ENCODE results near the gene UBE2V1.

The UBE2V1 gene

DNA sequence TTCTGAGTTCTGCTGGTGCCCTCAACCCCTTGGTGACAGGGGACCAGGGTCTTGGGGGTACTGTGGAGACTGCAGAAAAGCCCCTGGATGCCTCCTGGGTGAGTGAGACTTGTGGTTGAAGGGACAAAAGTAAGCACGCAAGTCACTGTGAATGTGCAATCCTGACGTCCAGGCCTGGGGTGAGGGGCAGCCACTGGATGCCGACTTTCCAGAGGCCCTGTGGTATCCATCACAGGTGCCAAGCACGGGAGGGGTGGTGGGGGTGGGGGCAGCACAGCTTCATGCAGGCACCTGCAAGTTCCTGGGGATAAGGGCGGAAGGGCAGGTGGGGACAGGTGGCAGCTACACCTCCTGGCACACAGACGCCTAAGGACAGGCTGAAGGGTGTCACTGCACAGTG lies 20.1 kb upstream of the UBE2V1 start:
- Histone ChIP-seq H3K4me3 (ENCODE audit: low read depth, low read length) (no peak overlapping the region), H3K27me3 (ENCODE audit: insufficient read depth, low read depth, severe bottlenecking) (no peaks in the 10 kb centered on the region), H3K36me3 (peaks cover 33% of the 10 kb centered on the region), H3K27ac (no peak overlapping the region), H3K9me3 (ENCODE audit: severe bottlenecking) (no peaks in the 10 kb centered on the region)
- TF ChIP-seq, protein P1, sequence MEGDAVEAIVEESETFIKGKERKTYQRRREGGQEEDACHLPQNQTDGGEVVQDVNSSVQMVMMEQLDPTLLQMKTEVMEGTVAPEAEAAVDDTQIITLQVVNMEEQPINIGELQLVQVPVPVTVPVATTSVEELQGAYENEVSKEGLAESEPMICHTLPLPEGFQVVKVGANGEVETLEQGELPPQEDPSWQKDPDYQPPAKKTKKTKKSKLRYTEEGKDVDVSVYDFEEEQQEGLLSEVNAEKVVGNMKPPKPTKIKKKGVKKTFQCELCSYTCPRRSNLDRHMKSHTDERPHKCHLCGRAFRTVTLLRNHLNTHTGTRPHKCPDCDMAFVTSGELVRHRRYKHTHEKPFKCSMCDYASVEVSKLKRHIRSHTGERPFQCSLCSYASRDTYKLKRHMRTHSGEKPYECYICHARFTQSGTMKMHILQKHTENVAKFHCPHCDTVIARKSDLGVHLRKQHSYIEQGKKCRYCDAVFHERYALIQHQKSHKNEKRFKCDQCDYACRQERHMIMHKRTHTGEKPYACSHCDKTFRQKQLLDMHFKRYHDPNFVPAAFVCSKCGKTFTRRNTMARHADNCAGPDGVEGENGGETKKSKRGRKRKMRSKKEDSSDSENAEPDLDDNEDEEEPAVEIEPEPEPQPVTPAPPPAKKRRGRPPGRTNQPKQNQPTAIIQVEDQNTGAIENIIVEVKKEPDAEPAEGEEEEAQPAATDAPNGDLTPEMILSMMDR (IDR thresholded peaks at IDR 0.05; ENCODE audit: low read depth, low read length), result no peak
- DNase-seq, result no peak

DNA sequence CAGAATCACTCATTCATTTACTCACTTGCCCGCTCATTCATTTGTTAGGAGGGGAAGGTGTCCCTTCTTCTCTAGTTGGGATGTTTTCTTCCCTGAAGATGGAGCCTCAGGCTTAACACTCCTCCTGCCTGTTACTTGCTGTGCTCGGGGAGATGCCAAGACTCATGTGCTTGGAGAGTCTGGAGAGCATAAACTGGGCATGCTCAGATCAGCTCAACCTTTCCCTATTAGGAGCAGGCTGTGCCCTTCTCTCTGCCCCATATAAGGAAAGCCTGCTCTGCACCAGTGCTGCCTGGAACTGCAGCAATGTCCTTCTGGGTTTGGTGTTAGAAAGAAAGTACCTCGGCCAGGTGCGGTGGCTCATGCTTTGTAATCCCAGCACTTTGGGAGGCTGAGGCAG lies 18.0 kb upstream of the UBE2V1 start:
- no peak overlapping the region for H3K27ac ChIP-seq
- peaks cover 36% of the 10 kb centered on the region for H3K36me3 ChIP-seq
- TF ChIP-seq, protein P1 (IDR thresholded peaks at IDR 0.05; ENCODE audit: low read depth, low read length), result no peak
- no peaks in the 10 kb centered on the region for H3K27me3 ChIP-seq (ENCODE audit: insufficient read depth, low read depth, severe bottlenecking)
- no peak overlapping the region for H3K4me3 ChIP-seq (ENCODE audit: low read depth, low read length)
- DNase-seq, result no peak
- H3K9me3 ChIP-seq (ENCODE audit: severe bottlenecking), result no peaks in the 10 kb centered on the region

DNA sequence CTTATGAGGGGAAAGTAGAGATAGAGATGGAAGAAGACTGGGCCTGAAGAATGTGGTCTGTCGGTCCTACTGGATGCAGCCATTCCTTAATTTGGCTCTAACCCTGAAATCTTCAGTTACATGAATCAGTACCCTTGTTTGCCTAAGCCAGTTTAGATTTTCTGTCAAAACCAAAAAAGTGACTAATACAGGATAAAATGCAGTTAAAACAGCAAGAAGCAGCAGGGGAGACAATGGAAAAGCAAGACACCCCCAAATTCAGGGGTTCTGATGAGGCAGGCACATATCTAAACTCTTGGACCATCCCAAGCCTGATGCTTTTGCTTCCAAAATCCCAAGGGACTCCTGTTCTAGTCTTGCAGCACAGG lies 17.4 kb upstream of the UBE2V1 start:
- no peaks in the 10 kb centered on the region for H3K27me3 ChIP-seq (ENCODE audit: insufficient read depth, low read depth, severe bottlenecking)
- no peak for DNase-seq
- TF ChIP-seq, protein P1 (IDR thresholded peaks at IDR 0.05; ENCODE audit: low read depth, low read length), result no peak
- H3K4me3 ChIP-seq (ENCODE audit: low read depth, low read length), result no peak overlapping the region
- peaks cover 39% of the 10 kb centered on the region for H3K36me3 ChIP-seq
- H3K9me3 ChIP-seq (ENCODE audit: severe bottlenecking), result no peaks in the 10 kb centered on the region
- H3K27ac ChIP-seq, result no peak overlapping the region

DNA sequence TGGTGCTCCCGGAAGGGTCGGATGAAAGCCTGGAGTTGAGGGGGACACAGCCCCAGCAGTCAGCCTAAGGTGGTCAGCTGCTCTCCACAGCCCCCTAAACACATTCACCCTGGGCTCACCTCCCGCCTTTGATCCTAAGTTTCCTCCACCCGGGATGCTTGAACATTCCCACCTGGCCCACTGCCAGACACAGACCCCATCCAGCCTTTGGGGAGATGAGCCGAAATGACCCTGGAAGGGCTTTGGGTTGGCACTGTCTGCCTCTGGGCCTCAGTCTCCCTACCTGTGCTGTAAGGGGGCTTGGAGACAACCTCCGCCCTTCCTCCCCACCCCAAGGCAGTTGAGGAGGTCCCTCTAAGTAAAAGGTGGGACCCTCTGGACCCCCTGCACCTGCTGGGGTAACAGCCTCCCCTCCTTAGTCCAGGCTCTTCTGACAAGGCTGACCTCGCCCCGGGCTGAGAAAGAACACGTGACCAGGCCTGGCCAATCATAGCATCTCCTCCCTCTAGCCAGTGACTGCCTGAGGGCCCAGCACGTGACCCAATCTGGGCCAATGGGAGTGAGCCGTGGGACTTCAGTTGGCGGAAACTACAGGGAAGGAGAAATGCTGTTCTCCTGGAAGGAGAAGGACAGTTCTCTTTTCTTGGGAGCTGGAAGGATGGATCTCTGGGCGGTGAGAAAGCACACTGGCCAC lies 16.9 kb upstream of the UBE2V1 start:
- Histone ChIP-seq H3K9me3 (ENCODE audit: severe bottlenecking) (no peaks in the 10 kb centered on the region), H3K27me3 (ENCODE audit: insufficient read depth, low read depth, severe bottlenecking) (no peaks in the 10 kb centered on the region), H3K4me3 (ENCODE audit: low read depth, low read length) (no peak overlapping the region), H3K27ac (no peak overlapping the region), H3K36me3 (peaks cover 39% of the 10 kb centered on the region)
- TF ChIP-seq, protein P1 (IDR thresholded peaks at IDR 0.05; ENCODE audit: low read depth, low read length), result no peak
- no peak for DNase-seq

- H3K4me3 ChIP-seq (ENCODE audit: low read depth, low read length), result no peak overlapping the region
- peaks cover 42% of the 10 kb centered on the region for H3K36me3 ChIP-seq
- no peaks in the 10 kb centered on the region for H3K27me3 ChIP-seq (ENCODE audit: insufficient read depth, low read depth, severe bottlenecking)
- H3K27ac ChIP-seq, result no peak overlapping the region
- H3K9me3 ChIP-seq (ENCODE audit: severe bottlenecking), result no peaks in the 10 kb centered on the region
- TF ChIP-seq, protein P1 (IDR thresholded peaks at IDR 0.05; ENCODE audit: low read depth, low read length), result no peak
- no peak for DNase-seq
Observed at GRCh38 chr20:50128520-50128905, 15.6 kb upstream of the UBE2V1 start.

All from WERI-Rb-1 (cell line).